Calu3 (cell line): ENCODE data around the gene STRAP. TPM values are rescaled to one million over a fixed set of nuclear protein-coding genes. Genes with fewer than 3 reads are reported as not detected.
"Not testable (repeated sequence)": the region's sequence is repeated elsewhere in the genome, so short reads cannot be mapped to it uniquely, and the experiment has no call there.

Experiments
- BruUV-seq: library from RNA; stranded (reverse); fragments of 400-500 nt; replicated peaks from 2 replicates; lab custom pipeline; 2021; lab: Mats Ljungman, UMichigan
- CTCF ChIA-PET: fragments of 300-600 bp; sonication (Branson Sonifier 250); formaldehyde crosslinking; loops from one replicate; lab custom pipeline; 2022; ENCODE audit warnings: antibody characterized with exemption; lab: Charles Lee
- DNase-seq: peaks from one replicate; pipeline ENCODE4 v3.0.0; 2022
- H3K27ac Mint-ChIP-seq: one replicate; pipeline ENCODE4 v1.8.0; 2022; ENCODE audit warnings: mixed read lengths; ENCODE audit not compliant: unreplicated experiment
- H3K27me3 Mint-ChIP-seq: one replicate; pipeline ENCODE4 v1.8.0; 2022; ENCODE audit warnings: mixed read lengths; ENCODE audit not compliant: unreplicated experiment
- H3K36me3 Mint-ChIP-seq: one replicate; pipeline ENCODE4 v1.8.0; 2022; ENCODE audit warnings: mild to moderate bottlenecking, moderate library complexity, mixed read lengths; ENCODE audit not compliant: insufficient read depth, unreplicated experiment
- H3K4me1 Mint-ChIP-seq: one replicate; pipeline ENCODE4 v1.8.0; 2022; ENCODE audit warnings: mild to moderate bottlenecking, low read depth, mixed read lengths; ENCODE audit not compliant: unreplicated experiment
- H3K4me3 Mint-ChIP-seq: one replicate; pipeline ENCODE4 v1.8.0; 2022; ENCODE audit warnings: mild to moderate bottlenecking, low read depth, moderate library complexity, mixed read lengths; ENCODE audit not compliant: unreplicated experiment
- H3K9me3 Mint-ChIP-seq: one replicate; pipeline ENCODE4 v1.8.0; 2022; ENCODE audit warnings: low read depth, mixed read lengths; ENCODE audit not compliant: unreplicated experiment
- CTCF ChIP-seq: fragments of 200-600 bp; IDR thresholded peaks from one replicate; pipeline ENCODE4 v1.8.0; 2022; ENCODE audit warnings: antibody characterized with exemption; ENCODE audit not compliant: unreplicated experiment
- intact Hi-C: fragments of 100-400 bp; cut with micrococcal nuclease; formaldehyde crosslinking; loops from one replicate; pipeline ENCODE4 v1.10.0; 2022; ENCODE audit not compliant: unreplicated experiment
- total RNA-seq: library from RNA; stranded (reverse); gene quantifications from 2 replicates; pipeline ENCODE4 v1.2.3, GENCODE V29; 2022

STRAP gene
- total RNA-seq, 1 experiment from 2014 or later, result 124 TPM

DNA sequence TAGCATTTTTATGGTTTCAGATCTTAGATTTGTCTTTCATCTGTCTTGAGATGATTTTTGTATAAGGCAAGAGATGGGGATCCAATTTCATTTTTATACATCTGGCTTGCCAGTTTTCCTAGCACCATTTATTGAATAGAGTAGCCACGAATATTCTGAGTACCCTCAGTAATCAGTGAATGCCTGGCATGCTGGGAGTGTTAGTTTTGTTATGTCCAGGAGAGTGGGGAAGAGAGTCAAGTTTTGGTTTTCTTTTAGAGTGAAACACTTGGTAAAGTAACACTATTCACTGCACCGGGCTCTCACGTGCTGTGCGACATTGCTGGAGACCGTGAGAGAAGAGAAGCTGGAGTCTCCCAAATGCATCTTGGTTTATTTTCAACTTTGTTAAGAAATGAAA lies 60.3 kb downstream of the STRAP start:
- H3K9me3 Mint-ChIP-seq, result peaks cover 3% of the 10 kb centered on the region
- CTCF ChIA-PET, result no interaction called here
- TF ChIP-seq CTCF, result no peak

DNA sequence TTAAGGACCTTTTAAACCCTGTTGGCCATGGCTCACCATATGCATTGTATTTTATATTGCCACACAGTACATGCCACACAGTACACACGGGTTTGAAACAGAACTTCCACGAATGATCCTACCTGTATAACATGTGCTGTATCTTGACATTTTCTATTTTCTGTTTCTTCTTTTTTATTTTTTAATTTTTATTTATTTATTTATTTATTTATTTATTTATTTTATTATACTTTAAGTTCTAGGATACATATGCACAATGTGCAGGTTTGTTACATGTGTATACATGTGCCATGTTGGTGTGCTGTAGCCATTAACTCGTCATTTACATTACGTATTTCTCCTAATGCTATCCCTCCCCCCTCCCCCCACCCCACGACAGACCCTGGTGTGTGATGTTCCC lies 61.3 kb downstream of the STRAP start:
- H3K4me3 Mint-ChIP-seq, intact Hi-C loops, H3K27ac Mint-ChIP-seq, BruUV-seq, H3K27me3 Mint-ChIP-seq, CTCF ChIA-PET, H3K9me3 Mint-ChIP-seq, DNase-seq, H3K36me3 Mint-ChIP-seq, H3K4me1 Mint-ChIP-seq: not testable (repeated sequence)

More for the DNA sequence above, 60.3 kb downstream of the STRAP start:
- Mint-ChIP-seq H3K4me1 (peaks cover 13% of the 10 kb centered on the region), H3K27me3 (no peaks in the 10 kb centered on the region), H3K4me3 (no peak overlapping the region), H3K27ac (no peak overlapping the region), H3K36me3 (no peaks in the 10 kb centered on the region)
- intact Hi-C loops, result no loop called here
- no TSS peak for BruUV-seq
- DNase-seq, result no peak

DNA sequence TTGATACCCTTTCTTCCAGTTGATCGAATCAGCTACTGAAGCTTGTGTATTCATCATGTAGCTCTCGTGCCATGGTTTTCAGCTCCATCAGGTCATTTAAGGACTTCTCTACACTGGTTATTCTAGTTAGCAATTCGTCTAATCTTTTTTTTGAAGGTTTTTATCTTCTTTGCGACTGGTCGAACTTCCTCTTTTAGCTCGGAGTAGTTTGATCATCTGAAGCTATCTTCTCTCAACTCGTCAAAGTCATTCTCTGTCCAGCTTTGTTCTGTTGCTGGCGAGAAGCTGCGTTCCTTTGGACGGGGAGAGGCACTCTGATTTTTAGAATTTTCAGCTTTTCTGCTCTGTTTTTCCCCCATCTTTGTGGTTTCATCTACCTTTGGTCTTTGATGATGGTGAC lies 66.3 kb downstream of the STRAP start:
- CTCF ChIA-PET, H3K9me3 Mint-ChIP-seq, intact Hi-C loops, H3K4me1 Mint-ChIP-seq, H3K27ac Mint-ChIP-seq, H3K36me3 Mint-ChIP-seq, BruUV-seq, H3K27me3 Mint-ChIP-seq, DNase-seq, H3K4me3 Mint-ChIP-seq: not testable (repeated sequence)

Other genes with a start within 250 kb of the STRAP start
- gene EPS8, start 93.0 kb upstream of the STRAP start, total RNA-seq, result 97.5 and 108 TPM in 2 replicates
- 29.8 and 31.0 TPM in 2 replicates for gene DERA, start 28.9 kb downstream of the STRAP start, total RNA-seq